ENCODE data around the gene TADA1. TPM values are rescaled to one million over a fixed set of nuclear protein-coding genes. Genes with fewer than 3 reads are reported as not detected.

Gene TADA1
- total and polyA plus RNA-seq, 11 donors: 5.6 to 10.8 (median 9.3) TPM

GRCh38 chr1:166843322-166843721 lies 32.7 kb downstream of the TADA1 start:
- peak overlapping the region in 2 of 12 donors; percentile 0 to 6 for H3K4me3 ChIP-seq
- H3K9me3 ChIP-seq: no peaks in the 10 kb centered on the region
- peaks cover 4 to 86% (median 66%) of the 10 kb centered on the region in 12 donors for H3K4me1 ChIP-seq
- TF ChIP-seq CTCF (IDR thresholded peaks at IDR 0.05) (no peak), POLR2A (IDR thresholded peaks at IDR 0.05) (no peak)
- WGBS, 4 donors: 58 to 70% (median 65%) methylated on average over 6 of the region's 6 CpGs
- DNase-seq (no peak), ATAC-seq (no peak)
- intact Hi-C loops (cut with DNase I): loop anchor here in 2 of 10 donors (5.0 to 10.0 kb wide), 2 partner anchors 34 to 381 kb away; partner anchors contain the start of genes POU2F1 (in 1 of the 2) and TADA1 (in 1 of the 2)
- H3K36me3 ChIP-seq: peaks cover 2 to 75% (median 63%) of the 10 kb centered on the region in 9 donors
- no peaks in the 10 kb centered on the region for H3K27me3 ChIP-seq
- peak overlapping the region; percentile 28 to 92 (median 76) for H3K27ac ChIP-seq

GRCh38 chr1:166840309-166841274 lies 35.5 kb downstream of the TADA1 start:
- H3K36me3 ChIP-seq: peaks cover 2 to 48% (median 38%) of the 10 kb centered on the region in 9 donors
- 29 to 32% (median 30%) methylated on average over 16 of the region's 16 CpGs for WGBS, 4 donors
- H3K27ac ChIP-seq: peak overlapping the region; percentile 76 to 96 (median 90)
- ATAC-seq (peak in 2 of 4 donors; percentile 11 to 30), DNase-seq (peak in 1 of 5 donors; percentile 31)
- no peaks in the 10 kb centered on the region for H3K27me3 ChIP-seq
- TF ChIP-seq POLR2A (IDR thresholded peaks at IDR 0.05): no peak
- no peak for TF ChIP-seq CTCF (IDR thresholded peaks at IDR 0.05)
- H3K4me3 ChIP-seq: peak overlapping the region; percentile 59 to 89 (median 79)
- no peaks in the 10 kb centered on the region for H3K9me3 ChIP-seq
- intact Hi-C loops (cut with DNase I): loop anchor here in 2 of 10 donors (5.0 to 10.0 kb wide), 2 partner anchors 37 to 384 kb away; partner anchors contain the start of genes POU2F1 (in 1 of the 2) and TADA1 (in 1 of the 2)
- H3K4me1 ChIP-seq: peaks cover 4 to 69% (median 63%) of the 10 kb centered on the region in 12 donors

- TF ChIP-seq POLR2A (IDR thresholded peaks at IDR 0.05) (no peak), CTCF (IDR thresholded peaks at IDR 0.05) (peak in 5 of 12 donors; percentile 17 to 37 (median 28))
- H3K4me3 ChIP-seq: peak overlapping the region; percentile 59 to 89 (median 79)
- peaks cover 2 to 40% (median 31%) of the 10 kb centered on the region in 9 donors for H3K36me3 ChIP-seq
- ATAC-seq: peak in 2 of 4 donors; percentile 8 to 19
- intact Hi-C loops (cut with DNase I): loop anchor here in 5 of 10 donors (2.0 to 10.0 kb wide), 3 partner anchors 37 to 385 kb away; partner anchors contain the start of genes TADA1 (in 4 of the 5) and POU2F1 (in 1 of the 5)
- peak; percentile 43 to 76 (median 69) for DNase-seq
- H3K9me3 ChIP-seq: no peaks in the 10 kb centered on the region
- H3K27ac ChIP-seq: peak overlapping the region; percentile 81 to 96 (median 92)
- H3K4me1 ChIP-seq: peaks cover 4 to 61% (median 55%) of the 10 kb centered on the region in 12 donors
- WGBS, 4 donors: 1 to 2% (median 1%) methylated on average over 41 to 82 of the region's 82 CpGs
- no peaks in the 10 kb centered on the region for H3K27me3 ChIP-seq
These were observed 36.3 kb downstream of the TADA1 start for GRCh38 chr1:166839600-166840308.
